Hepatocyte (in vitro differentiated cells): Measurements from ENCODE around the gene KCNQ4.

Experiments used
- EZH2phosphoT487 ChIP-seq: fragments of 200-600 bp; sonication (generic); IDR thresholded peaks from one replicate; pipeline ENCODE4 v1.6.1; 2018; ENCODE audit warnings: antibody characterized with exemption, mild to moderate bottlenecking, low read depth, moderate library complexity; ENCODE audit not compliant: unreplicated experiment, severe bottlenecking
- TF ChIP-seq, protein P1 (sequence below): fragments of 200-600 bp; sonication (generic); IDR thresholded peaks from 2 replicates; pipeline ENCODE4 v1.5.1; 2016; ENCODE audit warnings: antibody characterized with exemption, mild to moderate bottlenecking; ENCODE audit not compliant: poor library complexity

DNA sequence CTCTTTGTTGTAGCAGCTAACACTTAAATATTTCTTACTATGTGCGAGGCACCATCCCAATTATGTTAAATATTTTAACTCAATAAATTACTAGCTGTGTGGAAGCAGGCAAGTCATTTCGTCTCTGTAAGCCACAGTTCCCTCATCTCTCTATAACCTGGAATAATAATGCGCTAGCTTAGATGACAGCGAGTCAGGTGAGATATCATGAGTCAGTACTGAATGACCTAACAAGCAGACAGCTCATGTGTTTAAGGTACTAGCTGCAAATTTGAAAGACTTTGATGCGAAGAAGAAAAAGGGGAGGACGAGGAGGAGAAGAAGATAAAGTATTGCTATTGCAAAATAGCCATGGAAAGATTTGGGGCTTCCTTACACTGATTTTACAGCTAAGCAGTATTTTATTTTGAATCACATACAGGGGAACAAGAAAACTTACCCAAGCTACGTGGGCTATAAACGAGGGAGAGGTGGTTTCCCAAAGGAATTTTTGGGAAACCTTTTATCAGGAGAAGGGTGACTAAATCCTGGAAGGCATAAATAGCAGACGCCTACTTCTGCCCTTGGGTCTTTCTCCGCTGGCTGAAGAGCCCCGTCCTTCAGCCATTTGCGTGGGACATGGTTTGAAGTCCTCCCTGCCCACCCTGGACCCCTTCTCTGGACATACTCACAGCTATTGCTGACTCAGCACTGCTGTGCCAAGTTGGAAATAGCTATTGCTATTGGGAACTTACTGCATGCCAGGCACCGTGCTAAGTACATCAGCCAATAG is 69.7 kb downstream of the KCNQ4 start:
- TF ChIP-seq, protein P1, sequence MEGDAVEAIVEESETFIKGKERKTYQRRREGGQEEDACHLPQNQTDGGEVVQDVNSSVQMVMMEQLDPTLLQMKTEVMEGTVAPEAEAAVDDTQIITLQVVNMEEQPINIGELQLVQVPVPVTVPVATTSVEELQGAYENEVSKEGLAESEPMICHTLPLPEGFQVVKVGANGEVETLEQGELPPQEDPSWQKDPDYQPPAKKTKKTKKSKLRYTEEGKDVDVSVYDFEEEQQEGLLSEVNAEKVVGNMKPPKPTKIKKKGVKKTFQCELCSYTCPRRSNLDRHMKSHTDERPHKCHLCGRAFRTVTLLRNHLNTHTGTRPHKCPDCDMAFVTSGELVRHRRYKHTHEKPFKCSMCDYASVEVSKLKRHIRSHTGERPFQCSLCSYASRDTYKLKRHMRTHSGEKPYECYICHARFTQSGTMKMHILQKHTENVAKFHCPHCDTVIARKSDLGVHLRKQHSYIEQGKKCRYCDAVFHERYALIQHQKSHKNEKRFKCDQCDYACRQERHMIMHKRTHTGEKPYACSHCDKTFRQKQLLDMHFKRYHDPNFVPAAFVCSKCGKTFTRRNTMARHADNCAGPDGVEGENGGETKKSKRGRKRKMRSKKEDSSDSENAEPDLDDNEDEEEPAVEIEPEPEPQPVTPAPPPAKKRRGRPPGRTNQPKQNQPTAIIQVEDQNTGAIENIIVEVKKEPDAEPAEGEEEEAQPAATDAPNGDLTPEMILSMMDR = no peak
- no peak for TF ChIP-seq EZH2phosphoT487
